ENCODE results near the gene SERPING1.
A peak's percentile ranks its signal among the peaks of the same experiment; 100 is the strongest.

The SERPING1 gene

DNA sequence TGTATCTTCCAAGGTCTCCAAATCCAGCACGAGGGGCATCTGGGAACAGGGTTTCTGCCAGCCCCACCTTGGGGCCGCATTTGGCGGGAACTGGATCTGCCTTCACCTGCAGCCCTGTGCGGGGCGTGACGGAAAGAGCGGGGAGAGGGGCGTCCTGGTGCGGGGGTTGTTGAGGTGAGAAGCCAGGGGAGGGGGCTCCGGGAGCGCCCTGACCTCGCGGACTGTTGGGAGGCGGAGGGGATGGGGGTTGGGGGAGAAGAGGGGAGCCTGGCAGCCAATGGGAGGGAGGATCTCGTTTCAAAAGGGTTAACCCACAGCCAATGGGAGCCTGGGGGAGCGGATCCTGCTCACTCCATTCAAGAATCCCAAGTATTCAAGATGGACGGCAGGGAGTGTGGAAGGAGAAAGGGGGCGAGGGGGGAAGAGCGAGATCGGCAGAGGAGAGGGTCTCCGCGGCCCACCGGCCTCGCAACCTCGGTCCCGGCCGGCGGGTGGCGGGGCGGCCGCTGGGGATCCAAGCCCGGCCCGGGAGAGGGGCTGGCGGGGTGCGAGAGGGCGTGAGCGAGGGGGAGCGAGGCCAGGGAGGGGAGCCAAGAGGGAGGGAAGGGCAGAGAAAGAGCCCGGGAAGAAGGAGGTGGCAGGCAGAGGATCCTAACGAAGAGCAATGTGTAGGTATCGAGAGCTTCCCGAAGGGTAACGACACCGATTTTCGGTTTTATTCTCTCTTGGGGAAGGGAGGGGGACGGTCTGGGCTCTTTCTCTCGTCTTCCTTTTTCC lies 40.7 kb downstream of the SERPING1 start:
- Histone ChIP-seq H3K36me3 (no peaks in the 10 kb centered on the region), H3K27me3 (no peaks in the 10 kb centered on the region), H3K9me3 (no peaks in the 10 kb centered on the region), H3K4me1 (peaks cover 3 to 32% (median 26%) of the 10 kb centered on the region in 4 donors), H3K4me3 (peak overlapping the region; percentile 81 to 91), H3K27ac (peak overlapping the region; percentile 76)
- intact Hi-C loops (cut with DNase I; ENCODE audit: low total_unique reads), result loop anchor here (5.0 kb wide), 1 partner anchor 41 kb away; the partner anchor contains the start of gene SERPING1
- no peak for TF ChIP-seq CTCF (IDR thresholded peaks at IDR 0.05)
- peak in 1 of 2 donors; percentile 69 for DNase-seq

GRCh38 chr11:57638811-57639320 lies 41.4 kb downstream of the SERPING1 start:
- Histone ChIP-seq H3K36me3 (no peaks in the 10 kb centered on the region), H3K9me3 (no peaks in the 10 kb centered on the region), H3K4me1 (peaks cover 3 to 32% (median 26%) of the 10 kb centered on the region in 4 donors), H3K27ac (peak overlapping the region; percentile 76), H3K4me3 (peak overlapping the region; percentile 81 to 91), H3K27me3 (no peaks in the 10 kb centered on the region)
- no peak for TF ChIP-seq CTCF (IDR thresholded peaks at IDR 0.05)
- no peak for DNase-seq
- intact Hi-C loops (cut with DNase I; ENCODE audit: low total_unique reads), result loop anchor here (5.0 kb wide), 1 partner anchor 42 kb away; the partner anchor contains the start of gene SERPING1

DNA sequence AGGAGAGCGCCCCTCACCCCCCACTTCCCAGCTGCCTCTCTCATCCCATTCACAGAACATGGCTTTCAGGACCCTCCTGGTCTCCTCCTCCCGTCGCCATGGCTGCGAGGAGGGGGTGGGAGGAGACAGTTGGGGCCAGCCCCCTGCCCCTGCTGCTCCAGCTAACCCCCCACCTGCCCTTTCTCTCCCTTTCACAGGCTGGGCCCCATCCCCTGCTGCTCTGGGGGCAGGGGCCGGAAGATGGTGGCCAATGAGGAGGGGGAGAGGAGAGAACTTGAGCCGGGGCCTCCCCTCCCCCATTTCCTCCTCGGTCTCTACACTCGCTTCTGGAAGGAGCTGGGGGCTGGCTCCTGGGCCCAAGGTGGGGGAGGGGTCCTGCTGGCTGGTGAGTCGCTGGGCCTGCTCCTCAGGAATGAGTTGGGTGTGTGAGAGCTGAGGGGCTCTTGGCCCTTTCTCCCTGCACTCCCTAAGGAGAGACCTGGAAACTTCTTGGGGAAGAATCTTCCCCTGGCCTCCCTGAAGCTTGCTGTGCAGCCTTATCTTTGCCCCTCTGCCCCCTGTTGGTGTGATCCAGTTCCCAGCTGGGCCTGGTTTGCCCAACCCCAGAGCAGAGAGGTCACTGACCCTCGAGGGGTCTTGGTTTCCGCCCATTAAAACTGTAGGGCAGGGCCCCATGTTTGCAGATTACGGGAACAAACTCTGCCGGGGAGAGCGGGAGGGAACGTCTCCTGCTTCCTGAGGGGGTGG lies 42.0 kb downstream of the SERPING1 start:
- no peak for TF ChIP-seq CTCF (IDR thresholded peaks at IDR 0.05)
- H3K27me3 ChIP-seq, result no peaks in the 10 kb centered on the region
- H3K4me3 ChIP-seq, result peak overlapping the region; percentile 81 to 91
- H3K9me3 ChIP-seq, result no peaks in the 10 kb centered on the region
- DNase-seq, result no peak
- H3K4me1 ChIP-seq, result peaks cover 3 to 37% (median 32%) of the 10 kb centered on the region in 4 donors
- H3K27ac ChIP-seq, result peak overlapping the region in 1 of 2 donors; percentile 76
- no peaks in the 10 kb centered on the region for H3K36me3 ChIP-seq
- intact Hi-C loops (cut with DNase I; ENCODE audit: low total_unique reads), result loop anchor here (2.0 to 10.0 kb wide), 4 partner anchors 42 to 185 kb away; partner anchors contain the start of gene SERPING1

GRCh38 chr11:57640068-57640800 lies 42.7 kb downstream of the SERPING1 start:
- no peaks in the 10 kb centered on the region for H3K27me3 ChIP-seq
- no peak overlapping the region for H3K27ac ChIP-seq
- peaks cover 3 to 45% (median 39%) of the 10 kb centered on the region in 4 donors for H3K4me1 ChIP-seq
- intact Hi-C loops (cut with DNase I; ENCODE audit: low total_unique reads), result loop anchor here (2.0 to 10.0 kb wide), 3 partner anchors 71 to 185 kb away; no protein-coding TSS in a partner anchor
- no peak overlapping the region for H3K4me3 ChIP-seq
- no peak for TF ChIP-seq CTCF (IDR thresholded peaks at IDR 0.05)
- no peaks in the 10 kb centered on the region for H3K9me3 ChIP-seq
- H3K36me3 ChIP-seq, result no peaks in the 10 kb centered on the region
- no peak for DNase-seq

Measured in tibial artery (tissue), 4 donors.